Neural progenitor cell (in vitro differentiated cells): ENCODE results near the gene LRIG2.

Source experiments
- EZH2 ChIP-seq: fragments of 200-600 bp; sonication (generic); IDR thresholded peaks from 2 replicates; pipeline ENCODE4 v1.6.1; 2017; ENCODE audit warnings: antibody characterized with exemption, mild to moderate bottlenecking, moderate library complexity
- EZH2phosphoT487 ChIP-seq: fragments of 200-600 bp; sonication (generic); IDR thresholded peaks from 2 replicates; pipeline ENCODE4 v1.6.1; 2017; ENCODE audit warnings: antibody characterized with exemption
- TF ChIP-seq, protein P1 (sequence below): fragments of 200-600 bp; sonication (generic); IDR thresholded peaks from 2 replicates; pipeline ENCODE4 v1.5.1; 2017; ENCODE audit warnings: antibody characterized with exemption, mild to moderate bottlenecking

DNA sequence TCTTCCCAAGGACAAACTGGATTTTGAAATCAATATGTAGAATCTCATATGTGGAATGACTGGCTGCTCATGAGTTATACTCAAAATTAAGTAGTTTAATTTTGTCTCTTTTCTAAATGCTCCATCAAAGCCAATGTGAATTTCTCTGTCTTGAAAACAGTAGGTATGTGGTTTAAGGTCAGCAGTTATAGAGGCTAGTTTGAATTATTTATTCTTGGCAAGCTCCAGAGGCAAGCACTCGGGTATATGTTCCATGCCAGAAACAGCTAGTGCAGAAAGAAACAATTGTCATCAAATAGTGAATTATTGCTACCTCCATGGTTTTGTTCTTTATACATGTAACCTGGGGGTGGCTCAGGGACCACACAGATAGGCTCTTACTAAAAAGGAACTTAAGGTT is 63.5 kb downstream of the LRIG2 start:
- TF ChIP-seq EZH2 (no peak), EZH2phosphoT487 (no peak)
- TF ChIP-seq, protein P1, sequence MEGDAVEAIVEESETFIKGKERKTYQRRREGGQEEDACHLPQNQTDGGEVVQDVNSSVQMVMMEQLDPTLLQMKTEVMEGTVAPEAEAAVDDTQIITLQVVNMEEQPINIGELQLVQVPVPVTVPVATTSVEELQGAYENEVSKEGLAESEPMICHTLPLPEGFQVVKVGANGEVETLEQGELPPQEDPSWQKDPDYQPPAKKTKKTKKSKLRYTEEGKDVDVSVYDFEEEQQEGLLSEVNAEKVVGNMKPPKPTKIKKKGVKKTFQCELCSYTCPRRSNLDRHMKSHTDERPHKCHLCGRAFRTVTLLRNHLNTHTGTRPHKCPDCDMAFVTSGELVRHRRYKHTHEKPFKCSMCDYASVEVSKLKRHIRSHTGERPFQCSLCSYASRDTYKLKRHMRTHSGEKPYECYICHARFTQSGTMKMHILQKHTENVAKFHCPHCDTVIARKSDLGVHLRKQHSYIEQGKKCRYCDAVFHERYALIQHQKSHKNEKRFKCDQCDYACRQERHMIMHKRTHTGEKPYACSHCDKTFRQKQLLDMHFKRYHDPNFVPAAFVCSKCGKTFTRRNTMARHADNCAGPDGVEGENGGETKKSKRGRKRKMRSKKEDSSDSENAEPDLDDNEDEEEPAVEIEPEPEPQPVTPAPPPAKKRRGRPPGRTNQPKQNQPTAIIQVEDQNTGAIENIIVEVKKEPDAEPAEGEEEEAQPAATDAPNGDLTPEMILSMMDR: no peak
